NOMO-1 (cell line): Measurements from ENCODE around the gene MCOLN2.
"Not testable (repeated sequence)": the region's sequence is repeated elsewhere in the genome, so short reads cannot be mapped to it uniquely, and the experiment has no call there.

Experiments
- DNase-seq, 2 experiments: peaks; one replicate each; lab custom pipeline; 2025; ENCODE audit not compliant: unreplicated experiment in 2 of 2; lab: John Stamatoyannopoulos, UW

Gene MCOLN2

DNA sequence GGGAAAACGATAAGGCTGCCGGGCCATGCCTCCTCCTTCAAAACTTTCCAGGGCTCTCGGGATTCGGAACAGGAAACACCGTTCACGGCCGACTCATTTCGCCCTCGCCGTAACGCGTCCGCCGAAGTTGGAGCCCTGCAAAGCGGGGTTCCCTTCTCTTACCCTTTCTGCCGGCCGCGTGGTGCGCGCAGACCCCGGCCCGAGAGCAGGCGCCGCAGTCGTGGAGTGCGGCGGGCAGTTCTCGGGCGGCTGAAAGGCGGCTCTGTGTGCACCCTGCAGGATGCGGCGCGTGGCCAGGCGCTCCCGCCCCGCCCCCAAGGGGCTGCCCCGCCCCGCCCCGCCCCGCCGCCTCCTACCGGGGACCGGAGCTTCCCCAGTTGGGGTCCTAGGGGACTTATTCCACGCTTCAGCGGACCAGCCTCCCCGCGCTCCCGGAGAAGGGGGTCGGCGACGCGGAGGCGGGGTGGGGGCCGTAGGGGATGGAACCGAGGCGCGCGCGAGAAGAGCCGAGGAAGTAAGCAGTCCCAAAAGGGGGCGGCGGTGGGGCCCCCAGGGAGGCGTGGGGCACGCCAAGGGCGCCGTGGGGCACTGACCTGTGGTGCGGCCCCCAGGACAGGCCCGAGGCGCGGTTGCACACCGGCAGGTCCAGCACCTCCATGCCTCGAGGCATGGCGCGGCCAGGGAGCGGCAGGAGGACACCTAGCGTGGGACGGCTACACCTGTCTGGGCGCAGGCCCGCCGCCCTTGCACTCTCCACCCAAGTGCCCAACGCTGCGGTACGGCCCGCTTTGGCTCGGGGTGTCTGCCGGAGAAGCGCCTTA is at the start of gene MCOLN2:
Gene MCOLN2, minus strand, starts transcription at position 268 of the 821 bp plus-strand sequence. Its CDS starts 241 bp downstream, at position 27.
- peak; percentile 33 to 58 for DNase-seq

GRCh38 chr1:85042413-85042812 is 45.5 kb upstream of the MCOLN2 start:
- no peak for DNase-seq

GRCh38 chr1:85041793-85042192 is 44.9 kb upstream of the MCOLN2 start:
- DNase-seq: no peak

DNA sequence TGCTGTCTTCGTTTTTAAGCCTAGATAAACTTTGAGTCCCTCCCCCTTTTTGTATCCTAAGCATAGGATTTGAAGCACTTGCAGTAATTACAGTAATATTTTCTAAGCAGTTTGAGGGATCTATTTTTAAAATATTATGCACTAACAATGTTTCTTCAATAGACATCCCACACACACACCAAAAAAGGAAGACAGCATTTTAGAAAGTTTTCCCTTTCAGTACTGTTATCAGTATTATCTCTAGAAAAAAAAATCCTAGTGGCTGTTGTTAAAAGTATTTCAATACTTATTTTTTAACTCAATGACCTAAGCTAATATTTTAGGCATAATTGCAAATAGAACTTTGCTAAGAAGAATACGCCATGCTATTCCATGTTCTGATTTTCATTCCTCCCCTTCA is 36.3 kb upstream of the MCOLN2 start:
- DNase-seq: no peak

GRCh38 chr1:85030536-85030935 is 33.6 kb upstream of the MCOLN2 start:
- DNase-seq: no peak

GRCh38 chr1:85028151-85028550 is 31.2 kb upstream of the MCOLN2 start:
- no peak for DNase-seq

DNA sequence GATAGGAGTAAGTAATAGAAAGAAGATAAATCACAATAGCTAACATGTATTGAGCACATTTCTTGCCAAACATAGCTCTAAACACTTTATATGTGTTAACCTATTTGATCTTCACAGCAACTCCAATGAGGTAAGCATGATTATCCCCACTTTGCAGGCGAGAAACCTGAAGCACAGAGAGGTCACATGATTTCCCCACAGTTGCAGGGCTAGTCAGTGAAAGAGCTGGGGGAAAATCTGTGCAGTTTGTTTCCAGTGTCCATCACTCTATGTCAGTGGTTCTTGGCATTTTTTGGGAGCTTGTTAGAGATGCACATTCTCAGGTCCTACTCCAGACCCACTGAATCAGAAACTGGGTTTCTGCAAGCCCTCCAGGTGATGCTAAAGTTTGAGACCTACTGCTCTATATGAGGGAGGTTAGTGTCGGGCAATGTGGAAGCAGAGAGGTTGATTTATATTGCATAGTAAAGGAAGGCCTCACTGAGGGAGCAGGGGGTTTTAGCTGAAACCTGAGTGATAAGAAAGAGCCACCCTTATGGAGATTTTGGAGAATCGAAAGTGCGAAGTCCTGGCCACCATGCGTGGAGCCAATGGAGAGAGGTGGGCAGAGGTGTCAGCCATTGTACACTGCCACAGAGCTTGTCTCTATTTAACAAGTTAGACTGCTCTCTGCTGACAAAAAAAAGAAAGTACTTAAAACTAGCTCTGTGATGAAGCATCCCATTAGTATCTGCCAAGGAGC is 30.5 kb upstream of the MCOLN2 start:
- peak in 1 of 2 experiments; percentile 52 for DNase-seq

DNA sequence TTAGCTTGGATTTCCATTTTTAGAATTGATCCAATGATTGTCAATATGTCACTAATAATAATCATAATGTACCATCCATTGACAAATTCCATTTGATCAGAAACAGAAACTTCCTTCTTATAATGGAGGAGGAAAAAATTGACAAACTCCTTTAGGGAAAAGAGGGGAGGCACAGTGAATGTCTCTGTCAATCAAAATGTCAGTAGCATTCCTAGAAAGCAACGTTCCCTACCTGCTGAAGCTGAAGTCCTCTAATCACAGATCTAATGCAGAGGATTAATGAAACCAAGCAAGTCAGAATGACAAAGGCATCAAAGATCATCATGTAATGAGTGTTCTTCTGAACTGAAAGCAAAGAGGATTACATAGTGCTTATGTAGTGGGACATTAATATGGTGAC is 29.0 kb upstream of the MCOLN2 start:
- DNase-seq: no peak

DNA sequence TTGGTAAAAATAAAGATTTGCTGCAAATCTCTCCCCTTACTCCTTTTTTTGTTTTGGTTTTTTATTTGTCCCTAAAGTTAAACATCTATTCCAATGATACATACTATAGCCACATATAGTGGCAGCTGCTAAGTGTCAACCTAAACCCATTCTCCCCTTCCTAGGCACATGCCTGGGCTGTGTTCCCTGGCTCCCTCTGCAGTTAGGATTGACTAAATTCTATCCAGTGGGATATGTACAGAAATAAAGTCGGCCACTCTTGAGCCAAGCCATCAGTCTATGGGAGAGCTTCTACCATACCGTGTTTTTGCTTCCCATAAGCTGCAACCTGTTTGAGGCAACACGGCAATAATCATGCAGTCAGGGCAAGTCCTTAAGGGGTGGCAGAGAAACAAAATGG is 27.8 kb upstream of the MCOLN2 start:
- DNase-seq: no peak

DNA sequence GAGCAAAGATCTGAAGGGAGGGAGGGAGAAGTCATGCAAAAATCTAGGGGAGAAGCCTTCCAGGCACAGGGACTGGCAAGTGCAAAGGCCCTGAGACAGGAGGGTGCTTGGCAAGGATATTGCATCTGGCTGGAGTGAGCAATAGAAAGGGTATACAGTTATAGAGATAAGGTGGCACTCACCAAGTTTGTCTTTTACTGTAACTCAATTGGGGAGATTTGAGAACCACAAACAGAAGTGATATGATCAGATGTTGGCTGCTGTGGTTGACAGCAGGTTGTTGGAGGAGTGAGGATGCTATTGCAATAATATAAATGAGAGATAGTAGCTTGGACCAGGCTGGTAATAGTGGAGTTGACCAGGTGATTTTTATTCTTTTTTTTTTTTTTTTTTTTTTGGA is 25.8 kb upstream of the MCOLN2 start:
- no peak for DNase-seq

DNA sequence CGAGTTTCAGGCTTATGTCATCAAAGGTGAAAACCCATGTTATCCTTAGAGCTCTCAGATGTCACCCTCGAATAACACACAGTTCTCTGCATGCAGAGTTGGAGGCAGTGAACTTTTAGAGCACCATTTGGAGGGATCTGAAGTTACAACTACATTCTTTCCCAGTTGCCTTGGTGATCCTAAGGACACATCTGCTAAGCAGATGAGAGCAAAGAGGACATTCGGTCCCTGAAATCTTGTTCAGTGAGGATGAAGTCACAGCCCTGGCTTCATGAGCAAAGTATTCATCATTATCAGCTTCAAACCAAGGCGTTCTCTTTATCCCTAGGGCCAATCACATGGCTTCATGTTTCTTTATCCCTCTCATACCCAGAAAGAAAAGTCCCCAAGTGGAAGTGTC is 23.1 kb upstream of the MCOLN2 start:
- DNase-seq: no peak

DNA sequence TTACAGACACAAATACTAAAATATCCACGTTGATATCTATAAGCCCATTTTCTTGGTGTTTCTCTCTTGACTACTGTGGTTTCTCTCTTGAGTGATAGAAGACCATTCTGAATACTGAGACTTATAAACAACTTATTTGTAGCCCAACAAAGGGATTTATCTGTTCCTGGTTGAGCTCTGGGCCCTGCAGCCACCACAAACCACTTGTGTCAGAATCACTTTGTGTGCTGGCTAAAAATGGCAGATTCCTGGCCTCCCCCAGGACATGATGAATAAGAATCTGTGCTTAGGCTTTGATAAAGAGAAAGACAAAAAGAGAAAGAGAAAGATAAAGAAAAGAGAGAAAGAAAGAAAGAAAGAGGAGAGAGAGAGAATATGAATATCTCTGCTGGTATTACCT is 18.9 kb upstream of the MCOLN2 start:
- no peak for DNase-seq

DNA sequence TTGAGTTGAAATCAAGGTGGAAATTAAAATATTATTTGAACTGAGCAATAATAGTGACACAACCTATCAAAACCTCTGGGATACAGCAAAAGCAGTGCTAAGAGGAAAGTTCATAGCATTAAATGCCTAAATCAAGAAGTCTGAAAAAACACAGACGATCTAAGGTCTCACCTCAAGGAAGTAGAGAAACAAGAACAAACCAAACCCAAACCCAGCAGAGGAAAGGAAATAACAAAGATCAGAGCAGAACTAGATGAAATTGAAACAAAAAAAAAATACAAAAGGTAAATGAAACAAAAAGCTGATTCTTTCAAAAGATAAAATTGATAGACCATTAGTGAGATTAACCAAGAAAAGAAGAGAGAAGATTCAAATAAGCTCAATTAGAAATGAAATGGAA is 8.7 kb upstream of the MCOLN2 start:
- not testable (repeated sequence) for DNase-seq

DNA sequence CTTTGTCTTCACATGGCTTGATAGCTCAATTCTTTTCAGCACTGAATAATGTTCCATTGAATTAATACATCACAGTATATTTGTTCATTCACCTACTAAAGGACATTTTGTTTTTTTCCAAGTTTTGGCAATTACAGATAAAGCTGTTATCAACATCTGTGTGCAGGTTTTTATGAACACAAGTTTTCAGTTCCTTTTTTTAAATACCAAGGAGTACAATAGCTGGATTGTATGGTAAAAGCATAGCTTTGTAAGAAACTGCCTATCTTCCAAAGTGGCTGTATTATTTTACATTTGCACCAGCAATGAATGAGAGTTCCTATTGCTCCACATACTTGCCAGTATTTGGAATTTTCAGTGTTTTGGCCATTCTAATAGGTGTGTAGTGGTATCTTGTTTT is 4.8 kb upstream of the MCOLN2 start:
- no peak for DNase-seq

- peak; percentile 43 to 56 for DNase-seq
Observed at GRCh38 chr1:84998642-84999280, 1.8 kb upstream of the MCOLN2 start.

- DNase-seq: no peak
Observed at GRCh38 chr1:84997667-84998600, 1.0 kb upstream of the MCOLN2 start.

DNA sequence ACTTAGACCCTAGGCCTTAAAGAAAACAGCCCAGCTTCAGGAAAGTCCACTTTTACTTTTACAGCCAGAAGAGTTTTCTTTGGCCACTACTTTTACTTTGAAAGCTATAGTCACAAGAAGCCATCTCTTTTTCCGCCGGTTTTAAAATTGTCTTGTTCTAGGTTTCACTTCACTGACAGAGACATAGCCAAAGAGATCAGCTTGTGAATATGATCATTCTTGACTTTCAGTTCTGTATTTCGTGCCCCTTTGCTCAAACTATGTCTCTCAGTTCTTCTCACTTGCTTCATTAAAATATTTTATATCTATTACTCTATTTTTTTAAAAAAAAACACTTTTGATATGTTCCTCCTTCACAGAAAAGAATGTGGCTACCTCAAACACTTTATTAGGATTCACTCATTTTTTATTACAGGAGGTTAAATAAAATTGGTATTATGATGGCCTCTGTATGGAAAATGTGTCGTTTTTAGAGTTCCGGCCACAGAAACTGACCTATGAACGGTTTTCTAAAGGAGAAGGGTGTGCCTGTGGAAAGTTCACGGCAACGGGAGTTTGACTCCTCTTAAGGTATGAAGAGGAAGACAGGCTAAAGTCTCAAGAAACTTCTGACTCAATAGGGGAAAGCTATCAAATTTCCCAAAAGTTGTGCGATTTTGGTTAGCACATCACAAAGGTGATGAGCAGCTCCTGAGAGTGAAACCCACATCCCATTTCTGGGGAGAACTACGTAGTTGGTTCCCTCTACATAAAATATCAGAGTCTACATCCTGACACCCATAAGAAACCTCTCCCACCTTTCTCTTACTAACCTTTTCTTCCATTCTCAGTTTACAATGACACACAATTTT is 1.2 kb downstream of the MCOLN2 start:
- DNase-seq: peak; percentile 23 to 89

DNA sequence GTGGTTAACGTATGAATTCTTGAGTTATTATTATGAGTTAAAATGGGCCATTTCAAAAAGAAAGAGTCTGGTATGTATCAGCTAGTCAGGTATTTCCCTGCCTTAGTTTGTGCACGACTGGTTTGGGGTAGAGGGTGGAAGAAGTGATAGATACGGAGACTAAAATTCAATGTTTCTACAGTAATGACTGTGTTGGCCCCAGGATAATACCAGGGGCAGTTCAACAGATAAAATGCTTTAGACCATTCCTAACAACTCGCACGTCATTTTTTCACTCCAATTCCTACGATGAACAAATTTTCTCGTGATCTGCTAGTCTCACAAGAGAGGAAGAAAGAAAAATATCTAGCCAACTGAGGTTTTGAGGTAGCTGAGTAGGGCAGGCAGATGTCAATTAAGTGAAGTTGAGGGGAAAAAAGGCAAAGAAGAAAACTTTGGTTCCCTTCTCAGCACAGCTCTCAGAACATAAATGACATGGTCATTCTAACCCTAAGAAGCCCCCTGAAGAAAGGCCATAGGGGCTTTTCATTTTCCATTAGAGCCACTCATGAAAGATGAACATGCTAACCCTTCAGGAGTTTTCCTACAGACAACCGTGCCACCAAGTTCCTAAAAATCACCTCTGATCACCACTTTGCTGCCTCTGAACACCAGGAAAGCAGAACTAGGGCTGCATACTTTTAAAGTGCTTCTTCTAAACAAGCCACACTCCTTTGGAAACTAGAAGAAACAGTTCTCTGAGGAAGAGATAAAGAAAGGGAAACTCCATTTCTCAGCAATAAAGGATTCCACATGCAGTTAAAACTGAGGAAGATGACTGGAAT is 5.6 kb downstream of the MCOLN2 start:
- DNase-seq: peak; percentile 26 to 74

DNA sequence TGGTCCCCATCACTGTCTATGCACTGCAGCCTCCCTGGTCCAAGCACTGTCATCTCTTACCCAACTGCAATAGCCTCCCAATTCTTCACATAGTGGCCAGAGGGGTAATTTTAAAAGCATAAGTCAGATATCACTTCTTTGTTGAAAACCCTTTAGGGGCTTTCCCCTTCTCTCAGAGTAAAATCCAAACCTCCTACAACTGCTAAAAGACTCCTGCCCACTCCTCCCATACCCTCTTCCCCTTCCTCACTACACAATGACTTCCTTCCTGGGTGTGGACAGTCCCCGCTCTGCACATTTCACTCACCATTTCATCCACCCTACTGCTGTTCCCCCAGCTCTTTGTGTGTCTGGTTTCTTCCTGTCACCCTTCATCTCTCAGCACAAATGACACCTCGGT is 8.3 kb downstream of the MCOLN2 start:
- DNase-seq: no peak
